VCaP (cell line): Measurements from ENCODE around the gene DIAPH2.

Experiments
- H3K27ac ChIP-seq: fragments of 450-650 bp; 2 replicates; pipeline ENCODE4 v1.5.1; 2017
- TF ChIP-seq, protein P1 (sequence below): fragments of 450-650 bp; conservative IDR thresholded peaks from 2 replicates; pipeline ENCODE4 v1.5.1; 2017; ENCODE audit warnings: mild to moderate bottlenecking, moderate library complexity

The DIAPH2 gene

DNA sequence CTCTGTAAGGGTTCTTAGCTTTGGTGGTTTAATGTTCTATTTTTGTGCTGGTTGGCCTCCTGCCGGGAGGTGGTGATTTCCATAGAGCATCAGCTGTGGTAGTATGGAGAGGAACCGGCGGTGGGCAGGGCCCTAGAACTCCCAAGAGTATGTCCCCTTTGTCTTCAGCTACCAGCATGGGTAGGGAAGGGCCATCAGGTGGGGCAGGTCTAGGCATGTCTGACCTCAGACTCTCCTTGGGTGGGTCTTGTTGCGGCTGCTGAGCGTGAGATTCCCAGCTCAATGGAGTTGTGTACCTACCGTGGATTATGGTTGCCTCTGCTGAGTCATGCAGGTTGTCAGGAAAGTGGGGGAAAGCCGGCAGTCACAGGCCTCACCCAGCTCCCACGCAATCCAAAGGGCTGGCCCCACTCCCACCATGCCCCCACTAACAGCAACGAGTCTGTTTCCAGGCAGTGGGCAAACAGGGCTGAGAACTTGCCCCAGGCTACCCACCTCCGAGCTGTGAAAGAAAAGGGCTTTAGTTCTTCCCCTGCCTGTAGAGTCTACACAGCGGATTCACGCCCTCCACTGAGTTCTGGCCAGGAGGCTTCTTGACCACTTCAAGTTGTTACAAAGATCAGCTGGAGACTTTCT is 434.9 kb downstream of the DIAPH2 start:
- H3K27ac ChIP-seq: no peak overlapping the region
- TF ChIP-seq, protein P1, sequence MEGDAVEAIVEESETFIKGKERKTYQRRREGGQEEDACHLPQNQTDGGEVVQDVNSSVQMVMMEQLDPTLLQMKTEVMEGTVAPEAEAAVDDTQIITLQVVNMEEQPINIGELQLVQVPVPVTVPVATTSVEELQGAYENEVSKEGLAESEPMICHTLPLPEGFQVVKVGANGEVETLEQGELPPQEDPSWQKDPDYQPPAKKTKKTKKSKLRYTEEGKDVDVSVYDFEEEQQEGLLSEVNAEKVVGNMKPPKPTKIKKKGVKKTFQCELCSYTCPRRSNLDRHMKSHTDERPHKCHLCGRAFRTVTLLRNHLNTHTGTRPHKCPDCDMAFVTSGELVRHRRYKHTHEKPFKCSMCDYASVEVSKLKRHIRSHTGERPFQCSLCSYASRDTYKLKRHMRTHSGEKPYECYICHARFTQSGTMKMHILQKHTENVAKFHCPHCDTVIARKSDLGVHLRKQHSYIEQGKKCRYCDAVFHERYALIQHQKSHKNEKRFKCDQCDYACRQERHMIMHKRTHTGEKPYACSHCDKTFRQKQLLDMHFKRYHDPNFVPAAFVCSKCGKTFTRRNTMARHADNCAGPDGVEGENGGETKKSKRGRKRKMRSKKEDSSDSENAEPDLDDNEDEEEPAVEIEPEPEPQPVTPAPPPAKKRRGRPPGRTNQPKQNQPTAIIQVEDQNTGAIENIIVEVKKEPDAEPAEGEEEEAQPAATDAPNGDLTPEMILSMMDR: no peak

DNA sequence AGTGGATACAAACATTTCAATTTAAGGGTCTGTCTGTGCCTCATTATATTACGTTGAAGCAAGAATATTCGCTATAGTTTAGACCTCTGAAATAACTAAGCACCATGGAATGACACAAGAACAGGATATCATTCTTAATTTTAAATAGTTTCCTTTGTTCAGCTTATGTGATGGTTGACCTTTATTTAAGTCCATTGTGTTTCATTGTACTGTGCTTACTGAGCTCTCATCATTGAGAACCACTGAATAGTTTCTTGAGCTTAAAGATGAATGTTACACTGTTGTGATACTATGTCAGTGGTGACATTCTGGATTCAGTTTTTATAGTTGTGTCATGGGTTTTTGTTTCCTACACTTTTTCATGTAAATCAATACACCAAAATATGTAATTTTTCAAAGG is 438.4 kb downstream of the DIAPH2 start:
- TF ChIP-seq, protein P1: no peak

DNA sequence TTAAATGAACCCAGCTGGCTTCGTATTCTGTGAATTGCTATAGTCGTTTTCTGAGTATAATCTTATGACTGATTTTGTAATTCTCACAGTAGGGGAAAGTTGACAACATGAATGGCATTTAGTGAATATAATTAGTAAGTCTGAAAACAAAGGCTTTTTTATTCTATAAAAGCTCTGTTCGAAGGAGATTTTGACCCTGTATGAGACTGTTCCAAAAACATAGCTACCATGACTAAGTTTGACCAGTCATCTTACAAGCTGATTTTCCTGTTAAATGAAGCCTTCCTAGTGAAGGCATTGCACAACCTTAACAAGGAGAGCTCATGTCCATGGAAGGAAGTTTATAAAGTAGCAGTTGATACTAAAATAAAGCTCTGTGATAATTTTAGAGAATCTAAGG is 441.4 kb downstream of the DIAPH2 start:
- no peak overlapping the region for H3K27ac ChIP-seq
- TF ChIP-seq, protein P1: no peak

More for the DNA sequence above, 438.4 kb downstream of the DIAPH2 start:
- no peak overlapping the region for H3K27ac ChIP-seq

DNA sequence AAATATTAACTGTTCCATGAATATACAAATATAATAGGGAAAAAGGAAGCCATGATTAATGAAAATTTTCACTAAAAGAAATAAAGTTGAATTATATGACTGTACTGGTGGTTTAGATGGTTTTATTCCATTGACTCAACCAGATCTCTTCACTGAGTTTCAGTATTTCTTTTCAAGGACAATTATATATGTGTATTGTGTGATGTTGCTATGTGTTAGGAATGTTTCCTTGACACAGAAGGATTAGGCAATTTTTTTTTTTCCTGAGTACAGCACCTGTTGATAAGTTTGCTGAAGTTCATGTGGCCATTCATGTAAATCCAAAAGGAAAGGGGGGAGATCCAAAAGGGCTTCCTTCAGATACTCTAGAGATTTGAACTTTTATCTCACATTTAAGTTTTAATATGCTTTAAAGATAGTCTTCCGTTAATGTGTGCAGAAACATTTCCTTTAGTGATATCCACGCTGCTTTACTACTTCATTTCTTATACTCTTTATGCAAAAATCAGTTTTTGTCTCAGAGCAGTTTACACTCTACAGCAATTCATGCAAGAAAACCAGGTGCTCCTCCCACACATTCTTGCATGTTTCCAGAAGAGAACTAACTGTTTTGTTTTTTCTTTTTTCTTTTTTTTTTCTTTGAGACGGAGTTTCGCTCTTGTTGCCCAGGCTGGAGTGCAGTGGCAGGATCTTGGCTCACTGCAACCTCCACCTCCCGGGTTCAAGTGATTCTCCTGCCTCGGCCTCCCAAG is 448.2 kb downstream of the DIAPH2 start:
- TF ChIP-seq, protein P1: no peak
- no peak overlapping the region for H3K27ac ChIP-seq

DNA sequence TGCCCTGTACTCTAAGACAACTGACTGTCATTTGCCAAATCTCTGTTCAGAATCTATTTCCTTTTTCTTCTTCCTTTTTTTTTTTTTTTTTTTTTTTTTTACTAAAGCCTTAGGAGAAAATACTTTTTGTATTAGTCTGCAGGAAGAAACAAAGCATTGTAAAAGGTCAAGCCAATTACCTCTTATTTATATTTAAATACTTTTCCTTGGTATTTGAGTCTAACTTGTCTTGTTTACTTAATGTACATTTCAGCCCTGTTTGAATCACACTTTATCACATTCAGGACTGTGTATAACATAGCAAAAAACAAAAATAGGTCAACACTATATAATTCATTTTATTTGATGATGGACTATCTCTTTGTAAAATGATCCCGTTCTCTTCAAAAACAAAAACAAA is 461.3 kb downstream of the DIAPH2 start:
- TF ChIP-seq, protein P1: no peak
- no peak overlapping the region for H3K27ac ChIP-seq

DNA sequence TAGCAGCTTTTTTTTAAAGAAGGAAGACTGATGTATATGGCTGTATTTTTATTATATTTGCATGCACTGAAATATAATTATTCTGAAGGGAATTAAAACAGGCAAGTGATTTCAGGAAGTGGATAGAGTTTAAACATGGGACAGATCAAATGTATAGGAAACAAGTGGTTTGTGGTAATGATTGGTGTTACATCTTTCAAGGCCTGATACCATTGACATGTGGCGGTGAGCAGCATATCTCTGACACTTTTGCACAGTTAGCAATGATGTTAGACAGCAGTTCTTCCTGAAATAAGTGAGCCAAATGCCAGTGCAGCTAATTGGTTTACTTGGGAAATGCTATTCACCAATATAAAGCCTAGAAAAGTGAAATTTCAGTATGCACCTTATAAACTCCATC is 471.2 kb downstream of the DIAPH2 start:
- H3K27ac ChIP-seq: no peak overlapping the region
- TF ChIP-seq, protein P1: no peak

DNA sequence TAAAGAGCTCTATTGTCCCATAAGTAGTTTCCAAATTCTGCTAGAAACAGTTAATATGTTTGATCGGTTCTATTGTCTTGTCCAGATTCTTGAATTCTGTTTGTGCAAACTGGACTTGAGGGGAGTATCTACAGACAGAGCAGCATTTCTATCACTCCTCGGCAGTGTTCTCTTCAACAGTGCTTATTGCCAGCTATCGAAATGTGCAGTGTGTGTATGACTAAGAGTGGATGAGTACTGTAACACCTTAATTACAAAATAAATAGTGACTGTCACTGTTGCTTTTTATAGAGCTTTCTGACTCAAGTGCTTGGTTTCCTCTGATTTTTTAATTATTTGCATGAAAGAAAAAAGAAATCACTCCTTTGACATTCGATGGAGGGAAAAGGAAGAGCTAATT is 473.6 kb downstream of the DIAPH2 start:
- no peak overlapping the region for H3K27ac ChIP-seq

More for the DNA sequence above, 473.6 kb downstream of the DIAPH2 start:
- TF ChIP-seq, protein P1: no peak
